ENCODE data around the gene PIN1. TPM values are rescaled to one million over a fixed set of nuclear protein-coding genes. Genes with fewer than 3 reads are reported as not detected.
"Not testable (repeated sequence)": the region's sequence is repeated elsewhere in the genome, so short reads cannot be mapped to it uniquely, and the experiment has no call there.

PIN1 gene
- total RNA-seq, 1 donor from 2014 or later, result 43.4 TPM

- H3K4me3 Mint-ChIP-seq, result peak overlapping the region; percentile 55
- no peak overlapping the region for H3K4me2 ChIP-seq
- H3K27me3 Mint-ChIP-seq (ENCODE audit: insufficient read depth, low read depth), result peaks cover 7% of the 10 kb centered on the region
- H3K9me3 Mint-ChIP-seq, result no peaks in the 10 kb centered on the region
- no peak overlapping the region for H3K27ac ChIP-seq
- TF ChIP-seq EZH2 (IDR thresholded peaks at IDR 0.05) (no peak), EZH2phosphoT487 (IDR thresholded peaks at IDR 0.05) (no peak), CTCF (IDR thresholded peaks at IDR 0.05) (no peak)
- peaks cover 18% of the 10 kb centered on the region for H3K4me1 Mint-ChIP-seq
- H3K9ac ChIP-seq, result no peak overlapping the region
- H3K27me3 ChIP-seq, result no peaks in the 10 kb centered on the region
- no peaks in the 10 kb centered on the region for H3K36me3 ChIP-seq
- peaks cover 39% of the 10 kb centered on the region for H3K79me2 ChIP-seq (ENCODE audit: low read depth)
- DNase-seq (ENCODE audit: low spot score), result no peak
- H3K9me3 ChIP-seq (ENCODE audit: low read depth), result no peaks in the 10 kb centered on the region
- H3K4me1 ChIP-seq, result peaks cover 5% of the 10 kb centered on the region
- H2AFZ ChIP-seq (replicated peaks), result no peak overlapping the region
- H3K36me3 Mint-ChIP-seq, result peaks cover 16% of the 10 kb centered on the region
- H4K20me1 ChIP-seq (ENCODE audit: low read depth), result peaks cover 28% of the 10 kb centered on the region
- H3F3A ChIP-seq (ENCODE audit: low read depth), result peaks cover 13% of the 10 kb centered on the region
- no peak overlapping the region for H3K27ac Mint-ChIP-seq
- H3K4me3 ChIP-seq, result no peak overlapping the region
Observed at GRCh38 chr19:9838324-9838723, 3.2 kb downstream of the PIN1 start.

GRCh38 chr19:9839415-9839814 is 4.3 kb downstream of the PIN1 start:
- Mint-ChIP-seq H3K4me3 (no peak overlapping the region), H3K9me3 (no peaks in the 10 kb centered on the region), H3K27ac (no peak overlapping the region), H3K4me1 (peaks cover 13% of the 10 kb centered on the region), H3K27me3 (ENCODE audit: insufficient read depth, low read depth) (peaks cover 7% of the 10 kb centered on the region), H3K36me3 (peaks cover 20% of the 10 kb centered on the region)
- Histone ChIP-seq H3K27ac (no peak overlapping the region), H3K79me2 (ENCODE audit: low read depth) (peaks cover 33% of the 10 kb centered on the region), H3F3A (ENCODE audit: low read depth) (peaks cover 4% of the 10 kb centered on the region), H3K9me3 (ENCODE audit: low read depth) (no peaks in the 10 kb centered on the region), H3K27me3 (no peaks in the 10 kb centered on the region), H3K4me3 (no peak overlapping the region), H2AFZ (replicated peaks) (no peak overlapping the region), H4K20me1 (ENCODE audit: low read depth) (peaks cover 22% of the 10 kb centered on the region), H3K36me3 (no peaks in the 10 kb centered on the region), H3K4me1 (peaks cover 5% of the 10 kb centered on the region), H3K4me2 (no peak overlapping the region), H3K9ac (no peak overlapping the region)
- DNase-seq (ENCODE audit: low spot score), result no peak
- TF ChIP-seq EZH2 (IDR thresholded peaks at IDR 0.05), result no peak
- TF ChIP-seq CTCF (IDR thresholded peaks at IDR 0.05), result no peak
- TF ChIP-seq EZH2phosphoT487 (IDR thresholded peaks at IDR 0.05), result no peak

GRCh38 chr19:9842834-9843625 is 7.9 kb downstream of the PIN1 start:
- TF ChIP-seq EZH2 (IDR thresholded peaks at IDR 0.05) (no peak), EZH2phosphoT487 (IDR thresholded peaks at IDR 0.05) (no peak), CTCF (IDR thresholded peaks at IDR 0.05) (no peak)
- Histone ChIP-seq H3K4me3 (no peak overlapping the region), H3K36me3 (no peaks in the 10 kb centered on the region), H3K4me2 (no peak overlapping the region), H2AFZ (replicated peaks) (no peak overlapping the region), H3K9ac (no peak overlapping the region), H3K4me1 (no peaks in the 10 kb centered on the region), H3K27ac (no peak overlapping the region), H3K27me3 (no peaks in the 10 kb centered on the region), H3K9me3 (ENCODE audit: low read depth) (no peaks in the 10 kb centered on the region), H4K20me1 (ENCODE audit: low read depth) (peaks cover 23% of the 10 kb centered on the region), H3K79me2 (ENCODE audit: low read depth) (peaks cover 5% of the 10 kb centered on the region), H3F3A (ENCODE audit: low read depth) (no peaks in the 10 kb centered on the region)
- no peak for DNase-seq (ENCODE audit: low spot score)
- Mint-ChIP-seq H3K27me3 (ENCODE audit: insufficient read depth, low read depth) (peaks cover 4% of the 10 kb centered on the region), H3K4me3 (no peak overlapping the region), H3K36me3 (peaks cover 26% of the 10 kb centered on the region), H3K9me3 (no peaks in the 10 kb centered on the region), H3K27ac (no peak overlapping the region), H3K4me1 (no peaks in the 10 kb centered on the region)

DNA sequence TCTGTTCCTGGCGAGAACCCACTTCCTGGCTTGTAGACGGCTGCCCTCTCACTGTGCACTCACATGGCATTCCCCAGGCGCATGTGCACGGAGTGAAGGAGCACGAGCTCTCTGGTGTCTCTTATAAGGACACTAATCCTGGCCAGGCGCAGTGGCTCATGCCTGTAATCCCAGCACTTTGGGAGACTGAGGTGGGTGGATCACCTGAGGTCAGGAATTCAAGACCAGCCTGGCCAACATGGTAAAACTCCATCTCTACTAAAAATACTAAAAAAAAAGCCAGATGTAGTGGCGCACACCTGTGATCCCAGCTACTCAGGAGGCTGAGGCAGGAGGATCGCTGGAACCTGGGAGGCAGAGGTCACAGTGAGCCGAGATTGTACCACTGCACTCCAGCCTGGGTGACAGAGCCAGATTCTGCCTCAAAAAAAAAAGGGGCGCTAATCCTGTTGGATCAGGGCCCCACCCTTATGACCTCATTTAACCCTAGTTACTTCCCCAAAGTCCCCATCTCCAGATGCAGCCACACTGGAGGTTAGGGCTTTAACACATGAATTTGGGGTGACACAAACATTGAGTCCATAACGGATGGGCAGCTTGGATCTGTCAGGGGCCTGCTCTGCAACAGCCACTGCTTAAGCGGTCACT is 8.6 kb downstream of the PIN1 start:
- not testable (repeated sequence) for H3K27me3 Mint-ChIP-seq (ENCODE audit: insufficient read depth, low read depth); H3K79me2 ChIP-seq (ENCODE audit: low read depth); H3K4me3 ChIP-seq; H3K4me3 Mint-ChIP-seq; H3K9me3 ChIP-seq (ENCODE audit: low read depth); H3K4me2 ChIP-seq; DNase-seq (ENCODE audit: low spot score); H3K27ac Mint-ChIP-seq; H3K36me3 ChIP-seq; H3K4me1 ChIP-seq; H2AFZ ChIP-seq (replicated peaks); H3K9ac ChIP-seq; H3F3A ChIP-seq (ENCODE audit: low read depth); H3K4me1 Mint-ChIP-seq; H3K9me3 Mint-ChIP-seq; H3K27ac ChIP-seq; H3K27me3 ChIP-seq
- H3K36me3 Mint-ChIP-seq, result peaks cover 25% of the 10 kb centered on the region
- peaks cover 26% of the 10 kb centered on the region for H4K20me1 ChIP-seq (ENCODE audit: low read depth)
